IMR-90 (cell line): Measurements from ENCODE around the gene NADK2. TPM values are rescaled to one million over a fixed set of nuclear protein-coding genes. Genes with fewer than 3 reads are reported as not detected.

ENCODE experiments used
- ATAC-seq: fragments of 200-7000 bp; cut with Tn5 transposase; 2 replicates; pipeline ENCODE4 v1.9.1; 2020; ENCODE audit warnings: low read depth, mild to moderate bottlenecking, moderate library complexity
- BruUV-seq: library from RNA; stranded (reverse); fragments of 400-500 nt; replicated peaks from 2 replicates; lab custom pipeline; 2021; lab: Mats Ljungman, UMichigan
- CTCF ChIA-PET: fragments of 300-600 bp; formaldehyde crosslinking; extraction: SDS; loops from one replicate; lab custom pipeline; 2021; ENCODE audit warnings: antibody characterized with exemption; lab: Yijun Ruan, JAX
- POLR2A ChIA-PET: fragments of 300-600 bp; sonication (Branson Sonifier 250); formaldehyde crosslinking; loops from one replicate; lab custom pipeline; 2022; ENCODE audit warnings: antibody characterized with exemption; ENCODE audit not compliant: unreplicated experiment; lab: Charles Lee
- DNase-seq: peaks from one replicate; pipeline ENCODE4 v3.0.0; 2013
- H2AFZ ChIP-seq: replicated peaks from 2 replicates; pipeline ENCODE3; 2013; ENCODE audit warnings: low read length, mild to moderate bottlenecking; ENCODE audit not compliant: poor library complexity
- H2AK5ac ChIP-seq: 2 replicates; pipeline ENCODE4 v1.6.1; 2013; ENCODE audit warnings: low read depth, low read length, inconsistent platforms
- H2AK9ac ChIP-seq: replicated peaks from 2 replicates; pipeline ENCODE3; 2013; ENCODE audit warnings: mild to moderate bottlenecking, low read depth, low read length, moderate library complexity; ENCODE audit not compliant: poor library complexity
- H2BK120ac ChIP-seq: 2 replicates; pipeline ENCODE4 v1.6.1; 2013; ENCODE audit warnings: low read depth, low read length, inconsistent platforms
- H2BK15ac ChIP-seq: 3 replicates; pipeline ENCODE4 v1.6.1; 2013; ENCODE audit warnings: low read depth, low read length, inconsistent platforms
- H2BK20ac ChIP-seq: 2 replicates; pipeline ENCODE4 v1.6.1; 2013; ENCODE audit warnings: low read depth, mild to moderate bottlenecking, inconsistent platforms, low read length, moderate library complexity
- H2BK5ac ChIP-seq: 2 replicates; pipeline ENCODE4 v1.6.1; 2013; ENCODE audit warnings: mild to moderate bottlenecking, low read depth, low read length, inconsistent platforms; ENCODE audit not compliant: poor library complexity, severe bottlenecking
- H3K14ac ChIP-seq: replicated peaks from 2 replicates; pipeline ENCODE4 v1.6.1; 2013; ENCODE audit warnings: low read depth, low read length, inconsistent platforms
- H3K18ac ChIP-seq: 2 replicates; pipeline ENCODE4 v1.6.1; 2013; ENCODE audit warnings: low read depth, low read length, control low read depth
- H3K23ac ChIP-seq: 2 replicates; pipeline ENCODE4 v1.6.1; 2013; ENCODE audit warnings: low read depth, low read length, inconsistent platforms
- H3K27ac ChIP-seq: 2 replicates; pipeline ENCODE4 v1.5.1; 2013; ENCODE audit warnings: mild to moderate bottlenecking, control low read depth, low read length; ENCODE audit not compliant: insufficient read depth
- H3K27me3 ChIP-seq: 2 replicates; pipeline ENCODE4 v1.6.1; 2013; ENCODE audit warnings: low read length; ENCODE audit not compliant: control insufficient read depth, insufficient read depth
- H3K36me3 ChIP-seq: 2 replicates; pipeline ENCODE4 v1.6.1; 2013; ENCODE audit warnings: low read length, mixed read lengths; ENCODE audit not compliant: control insufficient read depth, insufficient read depth
- H3K4ac ChIP-seq: 2 replicates; pipeline ENCODE4 v1.6.1; 2013; ENCODE audit warnings: low read depth, low read length, inconsistent platforms
- H3K4me1 ChIP-seq: 2 replicates; pipeline ENCODE4 v1.6.1; 2013; ENCODE audit warnings: low read length, mixed read lengths; ENCODE audit not compliant: control insufficient read depth, insufficient read depth
- H3K4me2 ChIP-seq: 2 replicates; pipeline ENCODE4 v1.6.1; 2013; ENCODE audit warnings: low read depth, mild to moderate bottlenecking, control low read depth, low read length, moderate library complexity
- H3K4me3 ChIP-seq: 2 replicates; pipeline ENCODE4 v1.5.1; 2013; ENCODE audit warnings: low read depth, mild to moderate bottlenecking, control low read depth, low read length, moderate library complexity; ENCODE audit not compliant: insufficient read depth
- H3K56ac ChIP-seq: 2 replicates; pipeline ENCODE4 v1.6.1; 2013; ENCODE audit warnings: low read length, inconsistent platforms; ENCODE audit not compliant: insufficient read depth; ENCODE audit errors: extremely low read depth
- H3K79me1 ChIP-seq, 2 experiments: 2 replicates each; pipeline ENCODE4 v1.6.1; 2013; ENCODE audit warnings: low read length in 2 of 2, inconsistent platforms in 1 of 2, low read depth in 1 of 2
- H3K9ac ChIP-seq: 2 replicates; pipeline ENCODE4 v1.6.1; 2013; ENCODE audit warnings: low read depth, low read length, control low read depth
- H3K9me1 ChIP-seq: 2 replicates; pipeline ENCODE4 v1.6.1; 2013; ENCODE audit warnings: low read length, inconsistent platforms; ENCODE audit not compliant: insufficient read depth
- H3K9me3 ChIP-seq: 2 replicates; pipeline ENCODE4 v1.6.1; 2013; ENCODE audit warnings: low read length; ENCODE audit not compliant: control insufficient read depth, insufficient read depth
- H4K20me1 ChIP-seq: 2 replicates; pipeline ENCODE4 v1.6.1; 2013; ENCODE audit warnings: low read length, inconsistent platforms; ENCODE audit not compliant: insufficient read depth
- H4K5ac ChIP-seq: 2 replicates; pipeline ENCODE4 v1.6.1; 2013; ENCODE audit warnings: mild to moderate bottlenecking, low read depth, low read length, control low read depth
- H4K8ac ChIP-seq, 2 experiments: 2 replicates each; pipeline ENCODE4 v1.6.1; 2013; ENCODE audit warnings: low read depth in 2 of 2, low read length in 2 of 2, control low read depth in 1 of 2, inconsistent platforms in 1 of 2
- H4K91ac ChIP-seq: 2 replicates; pipeline ENCODE4 v1.6.1; 2013; ENCODE audit warnings: low read depth, low read length, inconsistent platforms; ENCODE audit not compliant: insufficient read depth
- BHLHE40 ChIP-seq: fragments of 150-350 bp; IDR thresholded peaks from 2 replicates; pipeline ENCODE4 v1.6.1; 2016; ENCODE audit warnings: mild to moderate bottlenecking, low read depth, low read length
- CEBPB ChIP-seq: IDR thresholded peaks from 2 replicates; pipeline ENCODE4 v1.6.1; 2012; ENCODE audit warnings: low read depth, low read length, improper control_type of control experiment
- CHD1 ChIP-seq: IDR thresholded peaks from 2 replicates; pipeline ENCODE4 v1.6.1; 2012; ENCODE audit warnings: low read depth, low read length, improper control_type of control experiment
- FOS ChIP-seq: fragments of 150-350 bp; IDR thresholded peaks from 2 replicates; pipeline ENCODE4 v1.6.1; 2016; ENCODE audit warnings: low read depth, low read length
- MAFK ChIP-seq: IDR thresholded peaks from 2 replicates; pipeline ENCODE4 v1.6.1; 2012; ENCODE audit warnings: low read depth, low read length, improper control_type of control experiment
- MAZ ChIP-seq: IDR thresholded peaks from 2 replicates; pipeline ENCODE4 v1.6.1; 2012; ENCODE audit warnings: low read depth, mild to moderate bottlenecking, low read length, improper control_type of control experiment, moderate library complexity, borderline replicate concordance
- MXI1 ChIP-seq: IDR thresholded peaks from 2 replicates; pipeline ENCODE4 v1.6.1; 2012; ENCODE audit warnings: low read depth, mild to moderate bottlenecking, low read length, moderate library complexity, borderline replicate concordance
- NFE2L2 ChIP-seq: fragments of 150-350 bp; IDR thresholded peaks from 2 replicates; pipeline ENCODE4 v1.6.1; 2016; ENCODE audit warnings: low read depth, mild to moderate bottlenecking, low read length
- POLR2A ChIP-seq: IDR thresholded peaks from 2 replicates; pipeline ENCODE4 v1.6.1; 2012; ENCODE audit warnings: mild to moderate bottlenecking, low read depth, low read length
- RAD21 ChIP-seq: IDR thresholded peaks from 2 replicates; pipeline ENCODE4 v1.6.1; 2012; ENCODE audit warnings: low read length, improper control_type of control experiment
- RCOR1 ChIP-seq: IDR thresholded peaks from 2 replicates; pipeline ENCODE4 v1.6.1; 2012; ENCODE audit warnings: mild to moderate bottlenecking, low read length, improper control_type of control experiment; ENCODE audit not compliant: insufficient replicate concordance
- RFX5 ChIP-seq: IDR thresholded peaks from 2 replicates; pipeline ENCODE4 v1.8.0; 2012; ENCODE audit warnings: low read depth, mild to moderate bottlenecking, low read length, moderate library complexity
- SMC3 ChIP-seq: fragments of 150-350 bp; IDR thresholded peaks from 2 replicates; pipeline ENCODE4 v1.6.1; 2016; ENCODE audit warnings: low read depth, mild to moderate bottlenecking, antibody characterized with exemption, low read length, moderate library complexity
- WGBS, 2 experiments: methylation state at CpG; one replicate each; pipeline versions ENCODE4 v1.1.5 to v1.1.7; 2013; ENCODE audit warnings: missing lambda C conversion rate in 2 of 2; ENCODE audit not compliant: insufficient read length in 1 of 2; ENCODE audit errors: extremely low coverage in 2 of 2; 5-methylcytosine and 5-hydroxymethylcytosine counted together
- dilution Hi-C: fragments of 300-500 bp; cut with HindIII; formaldehyde crosslinking; loops from one replicate; pipeline ENCODE4 v1.14.3; 2018; ENCODE audit warnings: low sequenced_read_pairs; ENCODE audit not compliant: unreplicated experiment
- in situ Hi-C: fragments of 300-500 bp; cut with MboI; formaldehyde crosslinking; loops from 3 replicates; pipeline ENCODE4 v1.14.3; 2019; ENCODE audit warnings: low sequenced_read_pairs, inconsistent platforms, mixed read lengths
- intact Hi-C: fragments of 100-400 bp; cut with micrococcal nuclease; formaldehyde crosslinking; loops from 2 replicates; pipeline ENCODE4 v1.10.0; 2022
- polyA plus RNA-seq, 3 experiments: library from polyadenylated mRNA; depleted of rRNA; stranded (reverse); fragments of >200 nt; gene quantifications; 2 replicates each; pipeline ENCODE4 v1.2.3, GENCODE V29; 2012; ENCODE audit warnings: low replicate concordance in 1 of 3
- total RNA-seq: library from RNA; depleted of rRNA; stranded (reverse); fragments of >200 nt; gene quantifications from 2 replicates; pipeline ENCODE4 v1.2.3, GENCODE V29; 2012
- TF ChIP-seq, protein P1 (sequence below): fragments of 150-350 bp; IDR thresholded peaks from 2 replicates; pipeline ENCODE4 v1.6.1; 2016; ENCODE audit warnings: low read depth, mild to moderate bottlenecking, low read length, moderate library complexity, borderline replicate concordance
- TF ChIP-seq, protein P2 (sequence below): conservative IDR thresholded peaks from 2 replicates; pipeline ENCODE4 v1.5.1; 2012; ENCODE audit warnings: mild to moderate bottlenecking, low read depth, low read length, improper control_type of control experiment
- TF ChIP-seq, protein P3 (sequence below): fragments of 150-350 bp; IDR thresholded peaks from 2 replicates; pipeline ENCODE4 v1.6.1; 2017; ENCODE audit warnings: mild to moderate bottlenecking, antibody characterized with exemption, low read length, low read depth

The NADK2 gene
- total and polyA plus RNA-seq, 2 of the 4 experiments (the other 2 are of a cell fraction) = 7.4 to 17.4 TPM

DNA sequence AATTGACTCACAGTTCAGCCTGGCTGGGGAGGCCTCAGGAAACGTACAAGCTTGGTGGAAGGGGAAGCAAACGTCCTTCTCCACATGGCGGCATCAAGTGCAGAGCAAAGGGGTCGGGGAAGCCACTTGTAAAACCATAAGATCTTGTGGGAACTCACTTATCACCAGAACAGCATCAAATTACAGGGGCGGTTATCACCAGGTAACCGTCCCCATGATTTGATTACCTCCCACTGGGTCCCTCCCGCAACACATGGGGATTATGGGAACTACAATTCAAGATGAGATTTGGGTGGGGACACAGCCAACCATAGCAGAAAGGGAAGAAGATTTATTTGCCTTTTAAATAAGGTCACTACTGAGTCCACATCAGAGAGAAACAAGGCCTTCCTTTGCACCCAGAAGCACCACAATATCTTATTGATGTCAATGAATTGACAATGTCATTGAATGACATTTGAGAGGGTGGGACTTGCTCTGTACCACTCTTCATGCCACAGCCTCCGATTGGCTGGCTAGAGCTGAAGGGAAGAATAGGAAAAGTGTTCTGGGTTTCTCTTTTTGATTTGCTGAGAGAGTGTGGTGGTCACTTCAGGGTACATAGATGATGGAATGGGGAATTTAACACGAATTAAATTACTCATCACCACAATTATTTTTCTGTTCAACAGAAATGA lies 78.8 kb downstream of the NADK2 start:
- Histone ChIP-seq H4K91ac (no peak overlapping the region), H2BK120ac (no peak overlapping the region), H4K5ac (no peak overlapping the region), H3K14ac (no peak overlapping the region), H3K4me1 (peaks cover 6% of the 10 kb centered on the region; the same call in 1 of the 2 replicates), H2BK5ac (no peak overlapping the region), H2BK15ac (no peak overlapping the region), H3K79me1 (peaks cover 54 to 58% of the 10 kb centered on the region in 2 experiments), H2BK20ac (no peak overlapping the region), H2AK9ac (no peak overlapping the region), H3K9ac (no peak overlapping the region), H3K4me2 (no peak overlapping the region), H3K27ac (no peak overlapping the region), H3K56ac (no peak overlapping the region), H3K4me3 (no peak overlapping the region), H3K18ac (no peak overlapping the region), H3K36me3 (peaks cover 64% of the 10 kb centered on the region), H4K20me1 (peaks cover 4% of the 10 kb centered on the region; the same call in 1 of the 2 replicates), H3K9me3 (no peaks in the 10 kb centered on the region), H4K8ac (no peak overlapping the region), H3K23ac (no peak overlapping the region), H3K27me3 (no peaks in the 10 kb centered on the region), H2AK5ac (no peak overlapping the region), H2AFZ (no peak overlapping the region), H3K9me1 (no peaks in the 10 kb centered on the region), H3K4ac (no peak overlapping the region)
- in situ Hi-C loops = no loop called here
- no TSS peak for BruUV-seq
- ATAC-seq (no peak), DNase-seq (no peak)
- TF ChIP-seq FOS (no peak), BHLHE40 (no peak), RCOR1 (no peak), RFX5 (no peak), MAZ (no peak), SMC3 (no peak), CHD1 (no peak), POLR2A (no peak), CEBPB (no peak), MXI1 (no peak), MAFK (no peak), RAD21 (no peak), NFE2L2 (no peak)
- TF ChIP-seq, protein P1, sequence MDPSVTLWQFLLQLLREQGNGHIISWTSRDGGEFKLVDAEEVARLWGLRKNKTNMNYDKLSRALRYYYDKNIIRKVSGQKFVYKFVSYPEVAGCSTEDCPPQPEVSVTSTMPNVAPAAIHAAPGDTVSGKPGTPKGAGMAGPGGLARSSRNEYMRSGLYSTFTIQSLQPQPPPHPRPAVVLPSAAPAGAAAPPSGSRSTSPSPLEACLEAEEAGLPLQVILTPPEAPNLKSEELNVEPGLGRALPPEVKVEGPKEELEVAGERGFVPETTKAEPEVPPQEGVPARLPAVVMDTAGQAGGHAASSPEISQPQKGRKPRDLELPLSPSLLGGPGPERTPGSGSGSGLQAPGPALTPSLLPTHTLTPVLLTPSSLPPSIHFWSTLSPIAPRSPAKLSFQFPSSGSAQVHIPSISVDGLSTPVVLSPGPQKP = no peak
- TF ChIP-seq, protein P2, sequence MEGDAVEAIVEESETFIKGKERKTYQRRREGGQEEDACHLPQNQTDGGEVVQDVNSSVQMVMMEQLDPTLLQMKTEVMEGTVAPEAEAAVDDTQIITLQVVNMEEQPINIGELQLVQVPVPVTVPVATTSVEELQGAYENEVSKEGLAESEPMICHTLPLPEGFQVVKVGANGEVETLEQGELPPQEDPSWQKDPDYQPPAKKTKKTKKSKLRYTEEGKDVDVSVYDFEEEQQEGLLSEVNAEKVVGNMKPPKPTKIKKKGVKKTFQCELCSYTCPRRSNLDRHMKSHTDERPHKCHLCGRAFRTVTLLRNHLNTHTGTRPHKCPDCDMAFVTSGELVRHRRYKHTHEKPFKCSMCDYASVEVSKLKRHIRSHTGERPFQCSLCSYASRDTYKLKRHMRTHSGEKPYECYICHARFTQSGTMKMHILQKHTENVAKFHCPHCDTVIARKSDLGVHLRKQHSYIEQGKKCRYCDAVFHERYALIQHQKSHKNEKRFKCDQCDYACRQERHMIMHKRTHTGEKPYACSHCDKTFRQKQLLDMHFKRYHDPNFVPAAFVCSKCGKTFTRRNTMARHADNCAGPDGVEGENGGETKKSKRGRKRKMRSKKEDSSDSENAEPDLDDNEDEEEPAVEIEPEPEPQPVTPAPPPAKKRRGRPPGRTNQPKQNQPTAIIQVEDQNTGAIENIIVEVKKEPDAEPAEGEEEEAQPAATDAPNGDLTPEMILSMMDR = no peak
- TF ChIP-seq, protein P3, sequence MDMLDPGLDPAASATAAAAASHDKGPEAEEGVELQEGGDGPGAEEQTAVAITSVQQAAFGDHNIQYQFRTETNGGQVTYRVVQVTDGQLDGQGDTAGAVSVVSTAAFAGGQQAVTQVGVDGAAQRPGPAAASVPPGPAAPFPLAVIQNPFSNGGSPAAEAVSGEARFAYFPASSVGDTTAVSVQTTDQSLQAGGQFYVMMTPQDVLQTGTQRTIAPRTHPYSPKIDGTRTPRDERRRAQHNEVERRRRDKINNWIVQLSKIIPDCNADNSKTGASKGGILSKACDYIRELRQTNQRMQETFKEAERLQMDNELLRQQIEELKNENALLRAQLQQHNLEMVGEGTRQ = no peak
- ChIA-PET POLR2A (interaction anchor here (0.5 kb wide), 1 partner anchor 31 kb away, joined by 8 read pairs; no protein-coding TSS in a partner anchor), CTCF (no interaction called here)
- dilution Hi-C loops = no loop called here
- intact Hi-C loops = no loop called here
- no CpG with 5 or more reads among the region's 9 CpGs for WGBS, 2 experiments
